T-helper 17 cell (primary cell): Measurements from ENCODE around the gene KLHDC7B. TPM values are rescaled to one million over a fixed set of nuclear protein-coding genes. Genes with fewer than 3 reads are reported as not detected.
A peak's percentile ranks its signal among the peaks of the same experiment; 100 is the strongest.

Experiments used
- ATAC-seq: fragments of 150-1000 bp; cut with Tn5 transposase; 2 replicates; pipeline ENCODE4 v1.10.0; 2021; ENCODE audit warnings: mild to moderate bottlenecking, moderate library complexity
- DNase-seq, 3 donors: peaks; one replicate each; pipeline versions ENCODE4 v3.0.0 to v3.0.0-alpha.2; 2020 to 2021
- H3K9me3 ChIP-seq: one replicate; pipeline ENCODE4 v1.7.0; 2013; ENCODE audit warnings: low read length, mild to moderate bottlenecking; ENCODE audit not compliant: control insufficient read depth, poor library complexity, severe bottlenecking
- H3K27ac Mint-ChIP-seq: one replicate; pipeline ENCODE4 v1.8.0; 2022; ENCODE audit warnings: mild to moderate bottlenecking, moderate library complexity, mixed read lengths
- H3K27me3 Mint-ChIP-seq: one replicate; pipeline ENCODE4 v1.8.0; 2022; ENCODE audit warnings: mixed read lengths
- H3K36me3 Mint-ChIP-seq: one replicate; pipeline ENCODE4 v1.8.0; 2022; ENCODE audit warnings: low read depth, mixed read lengths
- H3K4me1 Mint-ChIP-seq: one replicate; pipeline ENCODE4 v1.8.0; 2022; ENCODE audit warnings: mild to moderate bottlenecking, mixed read lengths
- H3K4me3 Mint-ChIP-seq: one replicate; pipeline ENCODE4 v1.8.0; 2022; ENCODE audit warnings: mild to moderate bottlenecking, moderate library complexity, mixed read lengths
- total RNA-seq, 4 donors: library from RNA in 2 of 4; stranded (reverse) in 2 of 4; gene quantifications; one replicate each; pipeline ENCODE4 v1.2.3 and lab custom pipeline; 2022 to 2026

The KLHDC7B gene
- total RNA-seq, 2 donors from 2014 or later, result 3.8 to 5.1 TPM

- H3K27ac Mint-ChIP-seq, result no peak overlapping the region
- ATAC-seq, result no peak
- H3K4me3 Mint-ChIP-seq, result peak overlapping the region; percentile 45
- no peaks in the 10 kb centered on the region for H3K9me3 ChIP-seq
- no peaks in the 10 kb centered on the region for H3K27me3 Mint-ChIP-seq
- H3K4me1 Mint-ChIP-seq, result peaks cover 18% of the 10 kb centered on the region
- no peaks in the 10 kb centered on the region for H3K36me3 Mint-ChIP-seq
- DNase-seq, result no peak
Measured at GRCh38 chr22:50522208-50522805, 23.4 kb upstream of the KLHDC7B start.

GRCh38 chr22:50522806-50523438 lies 22.8 kb upstream of the KLHDC7B start:
- H3K9me3 ChIP-seq, result no peaks in the 10 kb centered on the region
- no peak overlapping the region for H3K4me3 Mint-ChIP-seq
- H3K4me1 Mint-ChIP-seq, result peaks cover 20% of the 10 kb centered on the region
- no peaks in the 10 kb centered on the region for H3K36me3 Mint-ChIP-seq
- ATAC-seq, result no peak
- no peak for DNase-seq
- H3K27ac Mint-ChIP-seq, result no peak overlapping the region
- no peaks in the 10 kb centered on the region for H3K27me3 Mint-ChIP-seq

GRCh38 chr22:50523458-50523805 lies 22.3 kb upstream of the KLHDC7B start:
- no peak for DNase-seq
- H3K36me3 Mint-ChIP-seq, result no peaks in the 10 kb centered on the region
- H3K9me3 ChIP-seq, result no peaks in the 10 kb centered on the region
- ATAC-seq, result no peak
- peak overlapping the region; percentile 21 for H3K4me3 Mint-ChIP-seq
- H3K4me1 Mint-ChIP-seq, result peaks cover 23% of the 10 kb centered on the region
- no peaks in the 10 kb centered on the region for H3K27me3 Mint-ChIP-seq
- no peak overlapping the region for H3K27ac Mint-ChIP-seq

- H3K4me3 Mint-ChIP-seq, result peak overlapping the region; percentile 92
- H3K36me3 Mint-ChIP-seq, result no peaks in the 10 kb centered on the region
- no peaks in the 10 kb centered on the region for H3K9me3 ChIP-seq
- peak overlapping the region; percentile 93 for H3K27ac Mint-ChIP-seq
- H3K27me3 Mint-ChIP-seq, result no peaks in the 10 kb centered on the region
- peaks cover 26% of the 10 kb centered on the region for H3K4me1 Mint-ChIP-seq
- ATAC-seq, result no peak
- DNase-seq, result no peak
Measured at GRCh38 chr22:50523806-50524675, 21.7 kb upstream of the KLHDC7B start.

- H3K4me1 Mint-ChIP-seq, result peaks cover 26% of the 10 kb centered on the region
- H3K36me3 Mint-ChIP-seq, result no peaks in the 10 kb centered on the region
- peak overlapping the region; percentile 92 for H3K4me3 Mint-ChIP-seq
- H3K9me3 ChIP-seq, result no peaks in the 10 kb centered on the region
- no peaks in the 10 kb centered on the region for H3K27me3 Mint-ChIP-seq
- peak overlapping the region; percentile 93 for H3K27ac Mint-ChIP-seq
- no peak for ATAC-seq
- no peak for DNase-seq
Measured at GRCh38 chr22:50524676-50525103, 21.0 kb upstream of the KLHDC7B start.

GRCh38 chr22:50525104-50525857 lies 20.4 kb upstream of the KLHDC7B start, which contains the start of gene SCO2:
TSS of gene SCO2 (minus strand) at chr22:50525598. CDS start at chr22:50524411, 1,187 bp downstream.
- H3K9me3 ChIP-seq, result no peaks in the 10 kb centered on the region
- Mint-ChIP-seq H3K4me1 (peaks cover 26% of the 10 kb centered on the region), H3K27ac (peak within 1 kb of the TSS; percentile 93), H3K36me3 (no peaks in the 10 kb centered on the region), H3K4me3 (peak within 1 kb of the TSS; percentile 92), H3K27me3 (no peaks in the 10 kb centered on the region)
- ATAC-seq (peak; percentile 72), DNase-seq (peak; percentile 95 to 98 (median 97))

- Mint-ChIP-seq H3K36me3 (no peaks in the 10 kb centered on the region), H3K27ac (peak overlapping the region; percentile 93), H3K4me1 (peaks cover 26% of the 10 kb centered on the region), H3K4me3 (peak overlapping the region; percentile 92), H3K27me3 (no peaks in the 10 kb centered on the region)
- no peak for ATAC-seq
- no peak for DNase-seq
- no peaks in the 10 kb centered on the region for H3K9me3 ChIP-seq
Measured at GRCh38 chr22:50525858-50526107, 19.9 kb upstream of the KLHDC7B start.

- peak; percentile 59 for ATAC-seq
- H3K9me3 ChIP-seq, result no peaks in the 10 kb centered on the region
- H3K27ac Mint-ChIP-seq, result peak overlapping the region; percentile 83
- peak overlapping the region; percentile 92 for H3K4me3 Mint-ChIP-seq
- peaks cover 26% of the 10 kb centered on the region for H3K4me1 Mint-ChIP-seq
- peak; percentile 74 to 85 (median 83) for DNase-seq
- no peaks in the 10 kb centered on the region for H3K27me3 Mint-ChIP-seq
- H3K36me3 Mint-ChIP-seq, result peaks cover 2% of the 10 kb centered on the region
Measured at GRCh38 chr22:50526108-50526833, 19.4 kb upstream of the KLHDC7B start.

GRCh38 chr22:50526834-50527801 lies 18.6 kb upstream of the KLHDC7B start:
- H3K27ac Mint-ChIP-seq, result peak overlapping the region; percentile 83
- H3K27me3 Mint-ChIP-seq, result no peaks in the 10 kb centered on the region
- peak overlapping the region; percentile 92 for H3K4me3 Mint-ChIP-seq
- no peaks in the 10 kb centered on the region for H3K9me3 ChIP-seq
- H3K36me3 Mint-ChIP-seq, result peaks cover 2% of the 10 kb centered on the region
- peaks cover 26% of the 10 kb centered on the region for H3K4me1 Mint-ChIP-seq
- no peak for DNase-seq
- no peak for ATAC-seq

GRCh38 chr22:50527921-50528681 lies 17.6 kb upstream of the KLHDC7B start:
- Mint-ChIP-seq H3K36me3 (peaks cover 2% of the 10 kb centered on the region), H3K4me3 (peak overlapping the region; percentile 92), H3K27ac (peak overlapping the region; percentile 83), H3K27me3 (no peaks in the 10 kb centered on the region), H3K4me1 (peaks cover 30% of the 10 kb centered on the region)
- no peak for DNase-seq
- no peaks in the 10 kb centered on the region for H3K9me3 ChIP-seq
- ATAC-seq, result no peak

GRCh38 chr22:50528682-50529415 lies 16.9 kb upstream of the KLHDC7B start:
- H3K36me3 Mint-ChIP-seq, result peaks cover 2% of the 10 kb centered on the region
- H3K4me1 Mint-ChIP-seq, result peaks cover 32% of the 10 kb centered on the region
- H3K9me3 ChIP-seq, result no peaks in the 10 kb centered on the region
- no peak for DNase-seq
- ATAC-seq, result no peak
- no peaks in the 10 kb centered on the region for H3K27me3 Mint-ChIP-seq
- H3K27ac Mint-ChIP-seq, result peak overlapping the region; percentile 83
- peak overlapping the region; percentile 82 for H3K4me3 Mint-ChIP-seq
